Progenitor cell of endocrine pancreas (in vitro differentiated cells): ENCODE measurements around the gene SNAPC1. TPM values are rescaled to one million over a fixed set of nuclear protein-coding genes. Genes with fewer than 3 reads are reported as not detected.
"Not testable (repeated sequence)": the region's sequence is repeated elsewhere in the genome, so short reads cannot be mapped to it uniquely, and the experiment has no call there.

Experiments
- DNase-seq: peaks from one replicate; pipeline ENCODE4 v3.0.0; 2021; ENCODE audit warnings: low spot score; ENCODE audit not compliant: unreplicated experiment
- H3K27ac Mint-ChIP-seq: 2 replicates; pipeline ENCODE4 v1.8.0; 2021; ENCODE audit warnings: mild to moderate bottlenecking, moderate library complexity, mixed read lengths
- H3K27me3 Mint-ChIP-seq: 2 replicates; pipeline ENCODE4 v1.8.0; 2021; ENCODE audit warnings: mixed read lengths
- H3K36me3 Mint-ChIP-seq: 2 replicates; pipeline ENCODE4 v1.8.0; 2022; ENCODE audit warnings: mixed read lengths; ENCODE audit not compliant: insufficient read depth
- H3K4me1 Mint-ChIP-seq: 2 replicates; pipeline ENCODE4 v1.8.0; 2021; ENCODE audit warnings: low read depth, mixed read lengths
- H3K4me3 Mint-ChIP-seq: 2 replicates; pipeline ENCODE4 v1.8.0; 2021; ENCODE audit warnings: low read depth, mild to moderate bottlenecking, moderate library complexity, mixed read lengths
- H3K9me3 Mint-ChIP-seq: 2 replicates; pipeline ENCODE4 v1.8.0; 2021; ENCODE audit warnings: low read depth, mixed read lengths
- total RNA-seq: library from RNA; stranded (reverse); gene quantifications from 2 replicates; pipeline ENCODE4 v1.2.1, GENCODE V29; 2021
- TF ChIP-seq, protein P1 (sequence below): fragments of 200-600 bp; sonication (generic); IDR thresholded peaks from one replicate; pipeline ENCODE4 v1.5.0; 2021; ENCODE audit warnings: antibody characterized with exemption, mild to moderate bottlenecking; ENCODE audit not compliant: unreplicated experiment

Gene SNAPC1
- total RNA-seq, 1 donor from 2014 or later, result 4.9 TPM

DNA sequence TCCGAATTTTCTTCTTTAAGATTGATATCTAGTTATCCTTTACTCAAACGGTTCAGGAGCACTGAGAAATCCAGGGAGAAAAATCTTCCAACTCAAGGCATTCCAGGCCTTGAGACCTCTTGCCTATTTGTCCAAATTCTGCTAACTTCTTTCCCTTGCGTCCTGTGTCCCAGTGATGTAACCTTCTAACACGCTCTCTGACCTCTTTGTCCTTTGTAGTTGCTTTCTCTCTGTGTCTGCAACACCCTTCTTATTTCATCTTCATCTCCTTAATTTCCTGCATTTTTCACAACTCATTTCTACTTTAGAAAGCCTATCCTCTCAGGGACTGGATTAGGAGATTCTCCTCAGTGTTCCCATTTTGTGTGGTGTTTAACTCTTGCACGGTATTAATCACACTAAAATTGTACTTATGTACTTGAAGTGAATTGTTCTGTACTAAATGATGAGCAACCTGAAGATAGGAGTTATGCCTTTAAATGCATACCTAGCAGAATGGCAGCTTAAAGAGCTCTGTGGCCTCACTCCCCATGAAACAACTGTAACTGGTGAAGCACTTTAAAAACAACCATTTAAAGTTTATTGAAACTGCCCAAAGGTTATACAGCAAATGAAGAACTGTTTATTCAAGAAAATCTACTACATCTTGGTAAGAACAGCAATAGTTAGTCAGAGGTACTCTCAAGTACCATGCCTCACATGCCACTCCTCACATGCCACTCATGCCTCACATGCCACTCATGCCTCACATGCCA is 7.4 kb upstream of the SNAPC1 start:
- no peak overlapping the region for H3K4me3 Mint-ChIP-seq
- H3K27ac Mint-ChIP-seq, result no peak overlapping the region
- TF ChIP-seq, protein P1, sequence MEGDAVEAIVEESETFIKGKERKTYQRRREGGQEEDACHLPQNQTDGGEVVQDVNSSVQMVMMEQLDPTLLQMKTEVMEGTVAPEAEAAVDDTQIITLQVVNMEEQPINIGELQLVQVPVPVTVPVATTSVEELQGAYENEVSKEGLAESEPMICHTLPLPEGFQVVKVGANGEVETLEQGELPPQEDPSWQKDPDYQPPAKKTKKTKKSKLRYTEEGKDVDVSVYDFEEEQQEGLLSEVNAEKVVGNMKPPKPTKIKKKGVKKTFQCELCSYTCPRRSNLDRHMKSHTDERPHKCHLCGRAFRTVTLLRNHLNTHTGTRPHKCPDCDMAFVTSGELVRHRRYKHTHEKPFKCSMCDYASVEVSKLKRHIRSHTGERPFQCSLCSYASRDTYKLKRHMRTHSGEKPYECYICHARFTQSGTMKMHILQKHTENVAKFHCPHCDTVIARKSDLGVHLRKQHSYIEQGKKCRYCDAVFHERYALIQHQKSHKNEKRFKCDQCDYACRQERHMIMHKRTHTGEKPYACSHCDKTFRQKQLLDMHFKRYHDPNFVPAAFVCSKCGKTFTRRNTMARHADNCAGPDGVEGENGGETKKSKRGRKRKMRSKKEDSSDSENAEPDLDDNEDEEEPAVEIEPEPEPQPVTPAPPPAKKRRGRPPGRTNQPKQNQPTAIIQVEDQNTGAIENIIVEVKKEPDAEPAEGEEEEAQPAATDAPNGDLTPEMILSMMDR, result no peak

DNA sequence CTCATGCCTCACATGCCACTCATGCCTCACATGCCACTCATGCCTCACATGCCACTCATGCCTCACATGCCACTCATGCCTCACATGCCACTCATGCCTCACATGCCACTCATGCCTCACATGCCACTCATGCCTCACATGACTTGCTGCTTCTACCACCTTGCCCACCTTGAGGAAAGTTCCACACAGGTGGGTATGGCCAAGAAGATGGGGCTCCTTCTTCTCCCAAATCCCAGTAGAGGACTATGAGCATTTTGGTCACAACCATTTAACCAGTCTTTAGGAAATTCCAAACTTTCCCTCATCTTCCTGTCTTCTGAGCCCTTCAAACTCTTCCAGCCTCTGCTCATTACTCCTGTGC is 6.9 kb upstream of the SNAPC1 start:
- H3K9me3 Mint-ChIP-seq, H3K36me3 Mint-ChIP-seq, H3K27me3 Mint-ChIP-seq, H3K4me3 Mint-ChIP-seq, H3K4me1 Mint-ChIP-seq, DNase-seq: not testable (repeated sequence)
- peak overlapping the region; percentile 71 for H3K27ac Mint-ChIP-seq

More for the DNA sequence above, 7.4 kb upstream of the SNAPC1 start:
- no peaks in the 10 kb centered on the region for H3K9me3 Mint-ChIP-seq
- H3K36me3 Mint-ChIP-seq, result peaks cover 4% of the 10 kb centered on the region
- H3K4me1 Mint-ChIP-seq, result peaks cover 6% of the 10 kb centered on the region
- DNase-seq, result no peak
- H3K27me3 Mint-ChIP-seq, result no peaks in the 10 kb centered on the region

- TF ChIP-seq, protein P1, result no peak
- no peaks in the 10 kb centered on the region for H3K4me1 Mint-ChIP-seq
- H3K4me3 Mint-ChIP-seq, result no peak overlapping the region
- H3K27me3 Mint-ChIP-seq, result no peaks in the 10 kb centered on the region
- no peak for DNase-seq
- H3K9me3 Mint-ChIP-seq, result no peaks in the 10 kb centered on the region
- H3K27ac Mint-ChIP-seq, result no peak overlapping the region
- peaks cover 2% of the 10 kb centered on the region for H3K36me3 Mint-ChIP-seq
Observed at GRCh38 chr14:61756135-61756534, 6.1 kb upstream of the SNAPC1 start.

DNA sequence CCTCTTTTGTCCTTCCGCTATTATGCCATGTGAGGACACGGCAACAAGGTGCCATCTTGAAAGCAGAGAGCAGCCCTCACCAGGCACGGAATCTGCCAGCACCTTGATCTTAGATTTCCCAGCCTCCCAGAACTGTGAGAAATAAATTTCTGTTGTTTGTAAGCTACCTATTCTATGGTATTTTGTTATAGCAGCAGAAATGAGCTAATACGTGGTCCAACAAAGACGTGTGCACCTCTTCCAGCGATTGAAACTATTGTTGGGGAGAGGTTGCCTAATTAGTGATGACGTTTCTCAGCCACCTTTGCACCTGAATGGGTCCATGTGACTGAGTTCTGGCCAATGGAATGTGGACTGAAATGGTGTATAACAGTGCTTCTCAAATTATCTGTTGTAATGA is 2.3 kb upstream of the SNAPC1 start:
- H3K36me3 Mint-ChIP-seq, result no peaks in the 10 kb centered on the region

DNA sequence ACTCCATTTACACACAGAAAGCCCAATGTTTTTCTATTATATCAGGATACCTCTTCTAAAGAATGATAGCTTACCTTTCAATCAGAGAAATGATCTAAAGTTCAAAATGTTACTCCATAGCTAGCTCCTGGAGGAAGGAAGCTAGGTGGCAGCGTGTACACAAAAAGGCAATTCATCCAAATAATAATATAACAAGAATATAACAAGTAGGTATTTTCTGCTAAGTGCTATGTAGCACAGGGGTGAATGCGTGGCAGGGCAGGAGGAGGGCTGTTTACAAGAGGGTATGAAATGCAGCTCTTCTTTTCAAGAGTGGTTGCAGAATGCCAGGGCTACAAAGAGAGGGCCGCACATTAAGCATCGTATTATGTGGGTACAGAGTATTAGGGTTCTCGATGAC is 663 bp upstream of the SNAPC1 start:
- Mint-ChIP-seq H3K9me3 (no peaks in the 10 kb centered on the region), H3K36me3 (no peaks in the 10 kb centered on the region), H3K4me3 (peak overlapping the region; percentile 99), H3K4me1 (peaks cover 32% of the 10 kb centered on the region), H3K27ac (peak overlapping the region; percentile 98), H3K27me3 (no peaks in the 10 kb centered on the region)
- no peak for DNase-seq
- TF ChIP-seq, protein P1, result no peak

More for the DNA sequence above, 2.3 kb upstream of the SNAPC1 start:
- Mint-ChIP-seq H3K27me3 (no peaks in the 10 kb centered on the region), H3K9me3 (no peaks in the 10 kb centered on the region), H3K4me1 (peaks cover 17% of the 10 kb centered on the region), H3K27ac (no peak overlapping the region), H3K4me3 (no peak overlapping the region)
- TF ChIP-seq, protein P1, result no peak
- no peak for DNase-seq
